MG63 (cell line): Measurements from ENCODE around the gene MCU. TPM values are rescaled to one million over a fixed set of nuclear protein-coding genes. Genes with fewer than 3 reads are reported as not detected.

Experiments used
- DNase-seq: peaks from one replicate; pipeline ENCODE4 v3.0.0-alpha.2; 2020
- H3K27me3 ChIP-seq: fragments of 250-450 bp; sonication (Bioruptor Pico); 2 replicates; pipeline ENCODE4 v1.5.1; 2020; ENCODE audit warnings: mild to moderate bottlenecking, moderate library complexity
- H3K36me3 ChIP-seq: fragments of 250-450 bp; sonication (Bioruptor Pico); 2 replicates; pipeline ENCODE4 v1.5.1; 2020; ENCODE audit warnings: mild to moderate bottlenecking, moderate library complexity
- H3K4me3 ChIP-seq: fragments of 250-450 bp; sonication (Bioruptor Pico); 2 replicates; pipeline ENCODE4 v1.5.1; 2020; ENCODE audit warnings: mild to moderate bottlenecking, moderate library complexity
- H3K9me3 ChIP-seq: fragments of 250-450 bp; sonication (Bioruptor Pico); 2 replicates; pipeline ENCODE4 v1.5.1; 2020; ENCODE audit warnings: mild to moderate bottlenecking, moderate library complexity
- total RNA-seq: library from RNA; depleted of rRNA; stranded (reverse); fragments of >200 nt; shearing (Covaris generic); gene quantifications from 2 replicates; pipeline ENCODE4 v1.2.3, GENCODE V29; 2014; ENCODE audit warnings: low replicate concordance

The MCU gene
- total RNA-seq, 1 experiment from 2014 or later = 24.5 TPM

GRCh38 chr10:72702868-72703581 lies 11.1 kb downstream of the MCU start:
- no peaks in the 10 kb centered on the region; the same call in 1 of the 2 replicates for H3K9me3 ChIP-seq
- H3K4me3 ChIP-seq = no peak overlapping the region
- DNase-seq = peak; percentile 2
- H3K27me3 ChIP-seq = no peaks in the 10 kb centered on the region
- no peaks in the 10 kb centered on the region for H3K36me3 ChIP-seq

- Histone ChIP-seq H3K27me3 (no peaks in the 10 kb centered on the region), H3K4me3 (no peak overlapping the region), H3K36me3 (no peaks in the 10 kb centered on the region), H3K9me3 (no peaks in the 10 kb centered on the region; the same call in 1 of the 2 replicates)
- DNase-seq = no peak
These were observed 12.2 kb downstream of the MCU start for GRCh38 chr10:72704117-72704516.

GRCh38 chr10:72709041-72709440 lies 17.1 kb downstream of the MCU start:
- Histone ChIP-seq H3K27me3 (no peaks in the 10 kb centered on the region), H3K36me3 (no peaks in the 10 kb centered on the region), H3K4me3 (no peak overlapping the region), H3K9me3 (no peaks in the 10 kb centered on the region; the same call in 1 of the 2 replicates)
- DNase-seq = peak; percentile 15

GRCh38 chr10:72712136-72712535 lies 20.2 kb downstream of the MCU start:
- no peaks in the 10 kb centered on the region for H3K36me3 ChIP-seq
- H3K4me3 ChIP-seq = no peak overlapping the region
- no peak for DNase-seq
- no peaks in the 10 kb centered on the region; the same call in 1 of the 2 replicates for H3K9me3 ChIP-seq
- H3K27me3 ChIP-seq = no peaks in the 10 kb centered on the region

- H3K4me3 ChIP-seq = no peak overlapping the region
- no peaks in the 10 kb centered on the region for H3K9me3 ChIP-seq
- DNase-seq = peak; percentile 3
- H3K36me3 ChIP-seq = no peaks in the 10 kb centered on the region
- no peaks in the 10 kb centered on the region for H3K27me3 ChIP-seq
These were observed 28.1 kb downstream of the MCU start for GRCh38 chr10:72719941-72720592.

GRCh38 chr10:72720814-72721660 lies 29.1 kb downstream of the MCU start:
- DNase-seq = no peak

GRCh38 chr10:72727130-72727529 lies 35.2 kb downstream of the MCU start:
- no peaks in the 10 kb centered on the region for H3K9me3 ChIP-seq
- DNase-seq = no peak

More at GRCh38 chr10:72720814-72721660, 29.1 kb downstream of the MCU start:
- H3K36me3 ChIP-seq = no peaks in the 10 kb centered on the region
- H3K4me3 ChIP-seq = no peak overlapping the region
- no peaks in the 10 kb centered on the region for H3K27me3 ChIP-seq
- no peaks in the 10 kb centered on the region for H3K9me3 ChIP-seq

GRCh38 chr10:72728462-72728861 lies 36.5 kb downstream of the MCU start:
- Histone ChIP-seq H3K27me3 (no peaks in the 10 kb centered on the region), H3K9me3 (no peaks in the 10 kb centered on the region), H3K36me3 (no peaks in the 10 kb centered on the region), H3K4me3 (no peak overlapping the region)
- no peak for DNase-seq

More at GRCh38 chr10:72727130-72727529, 35.2 kb downstream of the MCU start:
- Histone ChIP-seq H3K4me3 (no peak overlapping the region), H3K36me3 (no peaks in the 10 kb centered on the region), H3K27me3 (no peaks in the 10 kb centered on the region)

- Histone ChIP-seq H3K4me3 (no peak overlapping the region), H3K9me3 (no peaks in the 10 kb centered on the region), H3K36me3 (no peaks in the 10 kb centered on the region), H3K27me3 (no peaks in the 10 kb centered on the region)
- no peak for DNase-seq
These were observed 37.6 kb downstream of the MCU start for GRCh38 chr10:72729528-72729927.

- no peaks in the 10 kb centered on the region for H3K36me3 ChIP-seq
- no peaks in the 10 kb centered on the region for H3K9me3 ChIP-seq
- H3K4me3 ChIP-seq = no peak overlapping the region
- peak; percentile 49 for DNase-seq
- no peaks in the 10 kb centered on the region for H3K27me3 ChIP-seq
These were observed 38.5 kb downstream of the MCU start for GRCh38 chr10:72730479-72730878.

- H3K36me3 ChIP-seq = no peaks in the 10 kb centered on the region
- no peaks in the 10 kb centered on the region for H3K27me3 ChIP-seq
- H3K4me3 ChIP-seq = no peak overlapping the region
- no peak for DNase-seq
- no peaks in the 10 kb centered on the region for H3K9me3 ChIP-seq
These were observed 40.0 kb downstream of the MCU start for GRCh38 chr10:72731916-72732419.

GRCh38 chr10:72732521-72732920 lies 40.6 kb downstream of the MCU start:
- Histone ChIP-seq H3K36me3 (no peaks in the 10 kb centered on the region), H3K9me3 (no peaks in the 10 kb centered on the region), H3K4me3 (no peak overlapping the region), H3K27me3 (no peaks in the 10 kb centered on the region)
- DNase-seq = no peak

GRCh38 chr10:72733989-72734388 lies 42.0 kb downstream of the MCU start:
- no peak overlapping the region for H3K4me3 ChIP-seq
- H3K36me3 ChIP-seq = no peaks in the 10 kb centered on the region
- DNase-seq = no peak
- H3K27me3 ChIP-seq = no peaks in the 10 kb centered on the region
- H3K9me3 ChIP-seq = no peaks in the 10 kb centered on the region

- H3K9me3 ChIP-seq = no peaks in the 10 kb centered on the region
- no peaks in the 10 kb centered on the region for H3K36me3 ChIP-seq
- no peaks in the 10 kb centered on the region for H3K27me3 ChIP-seq
- H3K4me3 ChIP-seq = no peak overlapping the region
- DNase-seq = no peak
These were observed 43.5 kb downstream of the MCU start for GRCh38 chr10:72735288-72735936.

GRCh38 chr10:72736176-72736827 lies 44.4 kb downstream of the MCU start:
- no peaks in the 10 kb centered on the region for H3K9me3 ChIP-seq
- DNase-seq = no peak
- H3K4me3 ChIP-seq = no peak overlapping the region
- no peaks in the 10 kb centered on the region for H3K36me3 ChIP-seq
- no peaks in the 10 kb centered on the region for H3K27me3 ChIP-seq

- H3K27me3 ChIP-seq = no peaks in the 10 kb centered on the region
- H3K4me3 ChIP-seq = no peak overlapping the region
- H3K9me3 ChIP-seq = no peaks in the 10 kb centered on the region
- H3K36me3 ChIP-seq = no peaks in the 10 kb centered on the region
- no peak for DNase-seq
These were observed 44.9 kb downstream of the MCU start for GRCh38 chr10:72736828-72737220.
